Measurements from ENCODE around the gene BAHD1. TPM values are rescaled to one million over a fixed set of nuclear protein-coding genes. Genes with fewer than 3 reads are reported as not detected.

BAHD1 gene
- total RNA-seq, 1 experiment from 2014 or later = 40.6 TPM

DNA sequence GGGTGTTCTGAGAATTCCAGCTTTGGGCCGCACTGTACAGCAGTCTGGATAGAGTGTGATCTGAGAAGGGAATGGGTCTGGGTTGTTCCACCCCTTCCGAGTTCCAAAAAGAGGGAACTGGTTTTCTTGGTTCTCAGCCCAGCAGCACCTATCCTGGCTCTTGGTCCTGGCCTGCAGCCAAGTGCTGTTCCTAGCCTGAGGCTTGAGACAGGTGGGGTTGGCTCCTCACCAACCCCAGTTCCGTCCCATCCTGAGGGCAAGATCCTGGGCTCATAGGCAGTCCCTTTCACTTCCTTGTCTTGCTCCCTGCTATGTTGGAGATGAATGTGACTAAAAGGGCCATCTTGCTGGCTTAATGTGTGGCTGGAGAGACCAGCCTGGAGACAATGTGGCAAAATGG, 20.0 kb upstream of the BAHD1 start:
- ATAC-seq = peak; percentile 24; the same call in 1 of the 2 replicates
- TSS peak; percentile 67 for BruUV-seq (replicated peaks)

DNA sequence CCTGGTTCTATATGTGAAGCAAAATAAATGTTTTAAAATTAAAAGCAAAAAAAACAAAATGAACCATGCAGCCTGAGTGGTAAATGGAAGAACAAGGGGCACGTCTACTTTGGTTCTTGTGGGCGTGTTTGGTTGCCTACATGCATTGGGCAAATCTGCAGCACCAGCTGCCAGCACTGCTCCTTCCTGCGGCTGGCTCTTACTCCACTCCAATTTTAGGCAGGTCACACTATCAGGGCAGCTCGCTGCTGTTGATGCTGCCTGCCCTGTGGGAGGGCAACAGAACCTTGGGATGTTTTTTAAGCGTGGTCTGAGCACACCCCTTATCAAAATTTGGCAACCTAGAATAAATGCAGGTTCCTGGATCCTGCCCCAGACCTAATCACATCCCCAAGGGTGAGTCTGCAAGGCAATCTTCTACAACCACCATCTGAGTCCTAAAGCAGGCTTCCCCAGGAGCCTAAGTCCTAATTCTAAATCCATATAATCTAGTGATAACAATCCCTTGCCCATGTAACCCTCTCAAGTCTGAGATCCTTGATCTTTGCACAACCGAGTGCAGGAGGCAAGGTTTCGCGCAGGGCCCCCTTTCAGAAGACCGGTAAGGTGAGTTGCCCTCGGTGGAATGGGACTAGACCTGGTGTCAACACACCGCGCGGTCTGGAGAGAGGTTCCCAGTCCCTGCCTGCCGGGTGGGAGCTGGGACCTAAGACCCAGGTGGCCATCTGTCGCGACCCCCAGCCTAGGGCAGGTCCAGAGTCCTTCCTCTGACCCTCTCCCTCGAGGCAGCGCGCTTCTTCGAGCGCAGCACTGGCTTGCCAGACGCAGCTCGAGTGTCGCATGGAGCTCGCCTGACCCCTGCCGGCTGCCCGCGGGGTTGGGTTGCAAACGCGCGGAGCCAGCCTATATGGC, 19.3 kb upstream of the BAHD1 start:
- Histone ChIP-seq H3K36me3 (ENCODE audit: control insufficient read depth, insufficient read depth, low read length) (no peaks in the 10 kb centered on the region; the same call in 1 of the 2 replicates), H3K9me3 (ENCODE audit: control insufficient read depth, insufficient read depth, low read depth, low read length) (no peaks in the 10 kb centered on the region), H3K4me1 (ENCODE audit: control insufficient read depth, insufficient read depth, low read length) (peaks cover 19% of the 10 kb centered on the region), H3K27ac (ENCODE audit: low read length) (peak overlapping the region; percentile 26; the same call in 1 of the 2 replicates), H3K4me3 (ENCODE audit: low read depth in 2 of 2, low read length in 2 of 2) (peak overlapping the region in 1 of 2 experiments; percentile 41; a peak in 2 of 4 replicates), H3K27me3 (ENCODE audit: control insufficient read depth, insufficient read depth, low read length) (no peaks in the 10 kb centered on the region)
- peak; percentile 45 for DNase-seq (ENCODE audit: low read depth, low spot score)
- ATAC-seq = peak; percentile 94
- intact Hi-C loops (cut with micrococcal nuclease; ENCODE audit: unreplicated experiment) = loop anchor here (2.0 to 5.0 kb wide), 3 partner anchors 77 to 144 kb away; partner anchors contain the start of gene INAFM2
- POLR2A ChIA-PET = interaction anchor here (0.6 to 1.2 kb wide), 3 partner anchors 22 to 78 kb away, joined by 3 to 11 read pairs (median 4); no protein-coding TSS in a partner anchor
- peak; percentile 75 for TF ChIP-seq POLR2AphosphoS5 (IDR thresholded peaks at IDR 0.05; ENCODE audit: low read depth, low read length)
- TF ChIP-seq TCF7L2 (IDR thresholded peaks at IDR 0.05; ENCODE audit: low read depth, low read length) = no peak
- TF ChIP-seq, protein P1, sequence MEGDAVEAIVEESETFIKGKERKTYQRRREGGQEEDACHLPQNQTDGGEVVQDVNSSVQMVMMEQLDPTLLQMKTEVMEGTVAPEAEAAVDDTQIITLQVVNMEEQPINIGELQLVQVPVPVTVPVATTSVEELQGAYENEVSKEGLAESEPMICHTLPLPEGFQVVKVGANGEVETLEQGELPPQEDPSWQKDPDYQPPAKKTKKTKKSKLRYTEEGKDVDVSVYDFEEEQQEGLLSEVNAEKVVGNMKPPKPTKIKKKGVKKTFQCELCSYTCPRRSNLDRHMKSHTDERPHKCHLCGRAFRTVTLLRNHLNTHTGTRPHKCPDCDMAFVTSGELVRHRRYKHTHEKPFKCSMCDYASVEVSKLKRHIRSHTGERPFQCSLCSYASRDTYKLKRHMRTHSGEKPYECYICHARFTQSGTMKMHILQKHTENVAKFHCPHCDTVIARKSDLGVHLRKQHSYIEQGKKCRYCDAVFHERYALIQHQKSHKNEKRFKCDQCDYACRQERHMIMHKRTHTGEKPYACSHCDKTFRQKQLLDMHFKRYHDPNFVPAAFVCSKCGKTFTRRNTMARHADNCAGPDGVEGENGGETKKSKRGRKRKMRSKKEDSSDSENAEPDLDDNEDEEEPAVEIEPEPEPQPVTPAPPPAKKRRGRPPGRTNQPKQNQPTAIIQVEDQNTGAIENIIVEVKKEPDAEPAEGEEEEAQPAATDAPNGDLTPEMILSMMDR (IDR thresholded peaks at IDR 0.05) = peak; percentile 98
- TF ChIP-seq, protein P2, sequence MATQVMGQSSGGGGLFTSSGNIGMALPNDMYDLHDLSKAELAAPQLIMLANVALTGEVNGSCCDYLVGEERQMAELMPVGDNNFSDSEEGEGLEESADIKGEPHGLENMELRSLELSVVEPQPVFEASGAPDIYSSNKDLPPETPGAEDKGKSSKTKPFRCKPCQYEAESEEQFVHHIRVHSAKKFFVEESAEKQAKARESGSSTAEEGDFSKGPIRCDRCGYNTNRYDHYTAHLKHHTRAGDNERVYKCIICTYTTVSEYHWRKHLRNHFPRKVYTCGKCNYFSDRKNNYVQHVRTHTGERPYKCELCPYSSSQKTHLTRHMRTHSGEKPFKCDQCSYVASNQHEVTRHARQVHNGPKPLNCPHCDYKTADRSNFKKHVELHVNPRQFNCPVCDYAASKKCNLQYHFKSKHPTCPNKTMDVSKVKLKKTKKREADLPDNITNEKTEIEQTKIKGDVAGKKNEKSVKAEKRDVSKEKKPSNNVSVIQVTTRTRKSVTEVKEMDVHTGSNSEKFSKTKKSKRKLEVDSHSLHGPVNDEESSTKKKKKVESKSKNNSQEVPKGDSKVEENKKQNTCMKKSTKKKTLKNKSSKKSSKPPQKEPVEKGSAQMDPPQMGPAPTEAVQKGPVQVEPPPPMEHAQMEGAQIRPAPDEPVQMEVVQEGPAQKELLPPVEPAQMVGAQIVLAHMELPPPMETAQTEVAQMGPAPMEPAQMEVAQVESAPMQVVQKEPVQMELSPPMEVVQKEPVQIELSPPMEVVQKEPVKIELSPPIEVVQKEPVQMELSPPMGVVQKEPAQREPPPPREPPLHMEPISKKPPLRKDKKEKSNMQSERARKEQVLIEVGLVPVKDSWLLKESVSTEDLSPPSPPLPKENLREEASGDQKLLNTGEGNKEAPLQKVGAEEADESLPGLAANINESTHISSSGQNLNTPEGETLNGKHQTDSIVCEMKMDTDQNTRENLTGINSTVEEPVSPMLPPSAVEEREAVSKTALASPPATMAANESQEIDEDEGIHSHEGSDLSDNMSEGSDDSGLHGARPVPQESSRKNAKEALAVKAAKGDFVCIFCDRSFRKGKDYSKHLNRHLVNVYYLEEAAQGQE (IDR thresholded peaks at IDR 0.05; ENCODE audit: insufficient read depth in 1 of 2, low read depth in 2 of 2, low read length in 1 of 2) = peak in 1 of 2 experiments; percentile 55; a peak in 1 of 4 replicates
- TF ChIP-seq SIN3A (IDR thresholded peaks at IDR 0.05; ENCODE audit: borderline replicate concordance, insufficient read depth, low read depth, low read length) = 0 out of 2 replicates have a peak, but pooled peaks have one; percentile 46
- CTCF ChIA-PET = interaction anchor here (0.6 to 2.4 kb wide), 7 partner anchors 18 to 340 kb away, joined by 3 to 19 read pairs (median 6); no protein-coding TSS in a partner anchor
- no TSS peak for BruUV-seq (replicated peaks)
- in situ Hi-C loops (cut with HindIII; ENCODE audit: low pct_unique_long_range_greater_than_20kb, low sequenced_read_pairs) = no loop called here

More for the DNA sequence above, 20.0 kb upstream of the BAHD1 start:
- in situ Hi-C loops (cut with HindIII; ENCODE audit: low pct_unique_long_range_greater_than_20kb, low sequenced_read_pairs) = no loop called here
- Histone ChIP-seq H3K27me3 (ENCODE audit: control insufficient read depth, insufficient read depth, low read length) (no peaks in the 10 kb centered on the region), H3K4me3 (ENCODE audit: low read depth in 2 of 2, low read length in 2 of 2) (no peak overlapping the region), H3K36me3 (ENCODE audit: control insufficient read depth, insufficient read depth, low read length) (no peaks in the 10 kb centered on the region; the same call in 1 of the 2 replicates), H3K9me3 (ENCODE audit: control insufficient read depth, insufficient read depth, low read depth, low read length) (no peaks in the 10 kb centered on the region), H3K27ac (ENCODE audit: low read length) (no peak overlapping the region), H3K4me1 (ENCODE audit: control insufficient read depth, insufficient read depth, low read length) (peaks cover 19% of the 10 kb centered on the region)
- intact Hi-C loops (cut with micrococcal nuclease; ENCODE audit: unreplicated experiment) = loop anchor here (2.0 to 5.0 kb wide), 3 partner anchors 76 to 143 kb away; partner anchors contain the start of gene INAFM2
- ChIA-PET POLR2A (no interaction called here), CTCF (interaction anchor here (1.8 to 2.4 kb wide), 3 partner anchors 19 to 82 kb away, joined by 4 to 19 read pairs (median 6); no protein-coding TSS in a partner anchor)
- DNase-seq (ENCODE audit: low read depth, low spot score) = no peak
- no peak for TF ChIP-seq SIN3A (IDR thresholded peaks at IDR 0.05; ENCODE audit: borderline replicate concordance, insufficient read depth, low read depth, low read length)

Measured in Panc1 (cell line).